Tibial nerve (tissue), 4 donors: Measurements from ENCODE around the gene FFAR1.

Experiments used
- CTCF ChIP-seq, 5 experiments: fragments of 200-600 bp in 3 of 5; fragments of 450-650 bp in 2 of 5; sonication (generic) in 3 of 5; IDR thresholded peaks; one replicate each; pipeline ENCODE4 v1.5.1; 2016 to 2019; ENCODE audit warnings: antibody characterized with exemption in 5 of 5, mild to moderate bottlenecking in 3 of 5, moderate library complexity in 2 of 5
- EP300 ChIP-seq, 2 donors: sonication (generic); formaldehyde crosslinking; IDR thresholded peaks; one replicate each; pipeline ENCODE4 v1.6.1; 2017; ENCODE audit warnings: antibody characterized with exemption in 2 of 2, mild to moderate bottlenecking in 1 of 2
- POLR2A ChIP-seq, 2 donors: fragments of 450-650 bp; IDR thresholded peaks; one replicate each; pipeline ENCODE4 v1.6.1; 2017; ENCODE audit warnings: antibody characterized with exemption in 2 of 2, mild to moderate bottlenecking in 2 of 2, moderate library complexity in 2 of 2

DNA sequence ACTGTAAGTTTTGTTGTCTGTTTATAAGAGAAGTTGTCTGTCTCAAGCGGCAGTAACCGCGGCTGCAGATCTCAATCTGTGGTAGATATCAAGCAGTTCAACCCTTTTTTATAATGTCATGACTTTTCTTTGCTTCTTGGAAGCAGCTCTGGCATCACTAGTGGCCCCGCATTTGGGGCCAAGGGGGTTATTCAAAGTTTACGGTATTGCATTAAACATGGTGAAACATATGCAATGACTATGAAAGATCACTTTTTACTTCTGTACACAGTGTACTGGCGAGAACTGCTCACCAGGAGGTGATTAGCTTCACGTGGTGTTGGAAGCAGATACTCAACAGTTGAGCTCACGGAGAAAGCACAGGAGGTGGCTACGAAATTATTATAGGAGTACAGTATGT is 5.9 kb downstream of the FFAR1 start:
- TF ChIP-seq POLR2A (IDR thresholded peaks at IDR 0.05), result no peak
- no peak for TF ChIP-seq CTCF (IDR thresholded peaks at IDR 0.05)
- no peak for TF ChIP-seq EP300 (IDR thresholded peaks at IDR 0.05)
